Esophagus mucosa (tissue), 1 donor: ENCODE data around the gene KIF9. TPM values are rescaled to one million over a fixed set of nuclear protein-coding genes. Genes with fewer than 3 reads are reported as not detected.
"Not testable (repeated sequence)": the region's sequence is repeated elsewhere in the genome, so short reads cannot be mapped to it uniquely, and the experiment has no call there.

Source experiments
- ATAC-seq: fragments of 200-7000 bp; cut with Tn5 transposase; one replicate; pipeline ENCODE4 v1.9.1; 2020
- total RNA-seq: library from RNA; stranded (reverse); gene quantifications from one replicate; pipeline ENCODE4 v1.2.4, GENCODE V29; 2023
- donor health status: DM: yes; HTN: yes; CAD: no.

Gene KIF9
- total RNA-seq, 1 donor from 2014 or later: 4.4 TPM

DNA sequence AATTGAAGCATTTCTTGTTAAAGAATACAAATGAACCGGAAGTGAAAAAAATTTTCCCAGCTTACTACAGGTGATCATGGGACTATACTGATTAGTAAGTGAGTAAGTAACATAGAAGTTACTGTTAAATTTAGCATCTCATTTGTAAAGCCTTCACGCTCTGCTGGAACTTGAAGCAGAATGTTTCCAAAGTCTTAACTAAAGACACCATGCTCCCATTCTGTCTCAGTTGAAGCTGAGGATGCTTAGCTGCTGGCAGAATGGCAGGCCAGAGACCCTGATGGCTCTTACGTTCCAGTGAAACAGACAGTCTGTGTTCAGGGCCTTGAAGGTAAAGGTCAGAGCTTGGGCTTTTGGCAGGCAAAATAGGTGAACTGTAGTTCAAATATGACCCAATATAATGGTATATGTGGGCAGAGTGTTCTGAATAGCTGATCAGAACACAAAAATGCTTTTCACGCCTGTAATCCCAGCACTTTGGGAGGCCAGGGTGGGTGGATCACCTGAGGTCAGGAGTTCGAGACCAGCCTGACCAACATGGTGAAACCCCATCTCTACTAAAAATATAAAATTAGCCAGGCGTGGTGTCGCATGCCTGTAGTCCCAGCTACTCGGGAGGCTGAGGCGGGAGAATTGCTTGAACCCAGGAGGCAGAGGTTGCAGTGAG is 9.3 kb upstream of the KIF9 start:
- ATAC-seq: not testable (repeated sequence)

DNA sequence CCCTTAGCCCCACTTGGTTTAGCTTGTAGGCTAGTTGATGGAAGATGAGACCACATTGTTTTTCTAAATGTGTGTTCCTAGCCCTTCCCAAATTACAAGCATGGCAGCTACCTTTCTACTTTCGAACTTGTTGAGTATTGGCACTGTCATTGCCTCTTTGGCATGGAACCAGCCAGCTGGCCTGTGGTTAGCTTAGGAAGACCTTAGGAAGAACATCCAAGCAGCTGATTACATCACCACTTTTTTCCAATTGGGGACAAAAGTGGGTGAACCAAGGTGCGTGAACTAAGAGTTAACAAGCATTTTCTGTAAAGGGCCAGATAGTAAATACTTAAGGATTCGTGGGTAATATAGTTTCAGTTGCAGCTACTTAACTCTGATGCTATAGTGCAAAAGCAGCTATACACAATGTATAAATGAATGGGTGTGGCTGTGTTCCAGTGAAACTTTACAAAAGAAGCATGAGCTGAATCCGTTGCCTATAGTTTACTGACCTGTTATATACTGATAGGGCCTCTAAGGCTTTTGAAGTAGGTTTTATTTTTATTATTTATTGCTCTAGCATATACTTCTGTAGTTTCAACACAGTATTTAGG is 8.7 kb upstream of the KIF9 start:
- ATAC-seq: no peak

DNA sequence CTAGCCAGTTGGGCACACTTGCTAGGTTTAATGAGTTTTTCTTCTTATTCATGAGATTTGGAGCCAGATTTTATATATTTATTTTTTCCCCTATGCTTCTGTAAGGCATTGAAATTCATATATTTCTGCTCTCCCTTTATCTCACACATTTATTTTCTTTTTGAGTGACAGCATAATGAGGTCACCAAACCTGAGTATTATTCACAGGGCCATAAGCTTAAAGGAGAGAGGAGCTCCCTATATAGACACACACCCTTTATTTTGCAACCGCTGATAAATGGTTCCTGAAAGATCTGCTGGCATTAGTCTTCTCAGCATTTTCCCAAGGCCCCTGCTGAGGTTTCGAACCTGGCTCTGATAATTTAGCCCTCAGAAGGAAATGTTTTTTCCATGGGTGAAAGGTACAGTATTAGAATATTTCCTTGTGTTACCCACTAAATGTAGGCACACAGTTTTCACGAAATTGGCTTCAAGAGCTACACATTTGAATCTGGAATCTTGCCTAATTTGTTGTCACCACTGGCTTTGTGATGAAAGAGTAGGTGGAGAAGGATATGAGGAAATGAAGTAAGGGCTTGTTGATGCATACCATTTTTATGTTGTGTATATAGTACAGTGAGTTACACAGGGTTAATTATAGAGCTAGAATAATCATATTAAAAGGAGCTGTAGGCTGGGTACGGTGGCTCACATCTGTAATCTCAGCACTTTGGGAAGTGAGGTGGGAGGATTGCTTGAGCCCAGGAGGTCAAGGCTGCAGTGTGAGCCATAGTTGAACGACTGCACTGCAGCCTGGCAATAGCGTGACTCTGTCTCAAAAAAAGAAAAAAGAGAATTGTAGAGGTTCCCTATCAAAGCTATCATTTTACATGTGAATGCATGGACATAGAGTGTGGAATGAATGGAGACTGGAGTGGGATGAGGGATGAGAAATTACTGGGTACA is 6.6 kb upstream of the KIF9 start:
- peak; percentile 79 for ATAC-seq

DNA sequence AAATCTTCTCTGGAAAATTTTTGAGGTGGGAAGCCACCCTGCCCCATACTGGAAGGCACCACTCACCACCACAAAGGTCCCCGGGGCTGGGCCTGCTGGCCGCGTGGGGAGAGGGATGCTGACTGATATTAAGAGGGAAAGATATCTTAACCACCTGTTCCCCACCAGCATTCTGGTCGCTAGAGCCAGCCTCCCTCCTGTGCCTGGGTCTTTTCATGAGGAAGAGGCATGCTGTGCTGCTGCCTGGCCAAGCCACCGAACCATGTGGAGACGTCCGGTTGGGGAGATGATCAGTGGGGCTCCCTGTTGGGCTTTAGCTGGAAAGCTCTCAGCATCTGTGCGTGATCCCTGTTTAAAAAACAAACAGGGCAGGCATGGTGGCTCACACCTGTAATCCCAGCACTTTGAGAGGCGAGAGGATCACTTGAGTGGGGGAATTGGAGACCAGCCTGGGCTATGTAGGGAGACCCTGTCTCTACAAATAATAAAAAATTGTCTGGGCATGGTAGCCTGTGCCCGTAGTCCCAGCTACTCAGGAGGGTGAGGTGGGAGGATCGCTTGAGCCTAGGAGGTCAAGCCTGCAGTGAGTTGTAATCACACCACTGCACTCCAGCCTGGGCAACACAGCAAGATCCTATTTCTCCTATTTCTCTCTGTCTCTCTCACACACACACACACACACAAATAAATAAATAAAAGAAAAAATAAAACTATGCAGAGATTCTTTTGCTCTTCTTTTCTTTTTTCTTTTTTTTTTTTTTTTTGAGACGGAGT is 1.2 kb upstream of the KIF9 start:
- no peak for ATAC-seq

DNA sequence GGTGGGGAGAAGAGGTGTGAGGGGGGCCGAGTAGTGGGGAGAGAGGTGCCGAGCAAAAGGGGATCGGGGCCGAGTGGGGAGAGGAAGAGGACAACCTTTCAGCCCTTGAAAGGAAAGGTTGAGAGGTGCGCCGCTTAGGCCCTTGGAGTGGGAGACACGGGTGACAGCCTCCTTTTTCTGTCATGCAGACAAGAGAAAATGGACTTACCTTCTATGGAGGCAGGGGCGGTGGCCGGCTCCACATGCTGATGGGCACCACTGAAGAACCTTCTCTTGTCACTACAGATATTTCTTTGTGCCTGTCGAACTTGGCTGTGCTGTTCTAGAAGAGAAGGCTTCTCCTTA is 566 bp upstream of the KIF9 start:
- ATAC-seq: peak; percentile 12

DNA sequence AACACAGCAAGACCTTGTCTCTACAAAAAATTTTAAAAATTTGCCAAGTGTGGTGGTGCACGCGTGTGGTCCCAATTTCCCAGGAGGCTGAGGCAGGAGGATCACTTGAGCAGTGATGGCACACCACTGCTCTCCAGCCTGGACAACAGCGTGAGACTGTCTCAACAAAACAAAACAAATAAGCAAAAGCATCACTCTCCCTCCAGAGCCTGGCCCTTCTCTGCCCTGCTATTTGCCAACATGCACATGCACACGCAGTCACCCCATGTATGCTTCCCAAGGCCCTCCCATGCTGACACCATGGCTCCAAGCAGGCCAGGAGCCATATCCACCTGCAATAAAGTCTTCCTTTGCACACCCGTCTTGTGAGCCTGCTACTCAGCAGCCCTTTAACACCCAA is 2.1 kb downstream of the KIF9 start:
- no peak for ATAC-seq

DNA sequence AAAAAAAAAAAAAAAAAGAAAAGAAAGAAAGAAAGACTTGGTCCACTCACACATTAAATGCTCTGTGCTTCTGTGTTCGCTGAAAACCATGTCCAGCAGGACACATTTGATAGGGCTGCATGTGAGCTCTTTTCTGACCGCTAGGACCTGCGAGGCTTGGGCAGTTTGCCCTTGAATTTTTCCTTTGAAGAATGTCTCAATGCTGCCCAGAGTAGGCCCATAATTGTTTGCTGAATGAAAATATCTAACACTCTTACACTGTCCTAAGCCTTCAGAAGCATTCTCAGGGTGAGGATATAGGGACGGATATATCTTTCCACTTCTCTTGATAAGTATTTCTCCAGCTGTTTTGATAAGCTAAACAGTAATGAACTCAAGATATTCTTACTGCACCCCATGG is 6.0 kb downstream of the KIF9 start:
- ATAC-seq: no peak

DNA sequence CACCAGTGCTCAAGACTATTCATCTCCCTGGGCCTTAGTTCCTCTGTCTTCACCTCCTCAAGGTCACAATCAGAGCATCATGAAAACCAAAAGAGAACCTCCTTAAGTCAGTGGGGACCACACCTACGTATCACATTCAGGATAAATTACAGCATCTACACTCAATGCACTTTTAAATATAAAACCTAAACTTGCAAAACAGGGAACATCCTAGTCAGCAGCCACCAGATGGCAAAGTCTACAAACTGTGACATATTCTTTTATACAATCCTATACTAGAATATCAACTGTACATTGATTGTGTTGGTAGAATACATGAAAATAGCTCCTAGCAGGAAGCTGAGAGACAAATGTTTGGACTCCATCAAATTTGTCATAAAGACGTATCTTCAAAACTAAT is 7.9 kb downstream of the KIF9 start:
- ATAC-seq: no peak

DNA sequence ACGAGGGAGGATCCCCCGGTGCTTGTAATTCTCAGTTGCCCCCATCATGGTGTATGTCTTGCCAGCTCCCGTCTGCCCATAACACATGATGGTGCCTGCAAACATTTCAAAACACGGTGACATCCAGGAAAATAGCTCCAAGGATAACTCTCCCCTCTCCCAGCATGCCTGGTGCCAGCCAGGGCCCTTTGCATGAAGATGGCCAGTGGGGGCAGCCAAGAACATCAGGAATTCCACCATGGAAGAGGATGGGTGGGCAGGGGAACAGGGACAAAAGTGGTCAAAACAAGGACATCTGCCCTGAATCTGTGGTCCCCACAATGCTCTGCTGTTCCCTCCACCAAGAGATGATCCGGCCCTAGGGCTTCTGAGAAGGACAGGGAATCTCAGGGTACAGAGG is 9.0 kb downstream of the KIF9 start:
- no peak for ATAC-seq

DNA sequence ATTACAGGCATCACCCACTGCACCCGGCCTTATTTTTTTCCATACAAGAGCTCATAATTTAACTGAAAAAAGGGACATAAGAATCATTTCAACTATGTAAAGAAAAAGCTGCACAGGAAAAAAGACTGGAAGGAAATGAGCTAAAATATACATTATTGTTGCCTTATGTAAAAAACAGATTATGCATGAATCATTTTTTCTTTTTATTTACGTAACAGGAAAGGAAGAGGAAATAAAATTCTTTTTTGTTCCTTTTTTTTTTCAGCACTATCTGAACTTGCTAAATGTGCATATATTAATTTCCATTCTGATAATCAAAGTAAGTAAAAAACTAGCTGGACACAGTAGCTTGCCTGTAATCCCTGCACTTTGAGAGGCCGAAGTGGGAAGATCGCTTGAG is 12.1 kb downstream of the KIF9 start:
- no peak for ATAC-seq

DNA sequence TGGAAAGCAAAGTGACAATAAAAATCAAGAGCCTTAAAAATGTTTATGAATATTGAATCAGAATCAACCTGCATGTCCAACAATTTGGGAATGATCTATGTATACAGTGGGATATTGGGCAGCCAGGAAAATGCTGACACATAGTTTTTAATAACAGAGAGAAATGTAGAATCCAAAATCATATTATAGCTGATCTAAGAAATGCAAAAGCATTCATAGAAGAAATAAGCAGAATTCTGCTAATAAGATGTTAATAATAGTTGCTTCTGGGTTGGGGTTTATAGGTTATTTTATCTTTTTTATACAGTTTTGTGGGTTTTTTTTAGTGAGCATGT is 15.1 kb downstream of the KIF9 start:
- no peak for ATAC-seq

DNA sequence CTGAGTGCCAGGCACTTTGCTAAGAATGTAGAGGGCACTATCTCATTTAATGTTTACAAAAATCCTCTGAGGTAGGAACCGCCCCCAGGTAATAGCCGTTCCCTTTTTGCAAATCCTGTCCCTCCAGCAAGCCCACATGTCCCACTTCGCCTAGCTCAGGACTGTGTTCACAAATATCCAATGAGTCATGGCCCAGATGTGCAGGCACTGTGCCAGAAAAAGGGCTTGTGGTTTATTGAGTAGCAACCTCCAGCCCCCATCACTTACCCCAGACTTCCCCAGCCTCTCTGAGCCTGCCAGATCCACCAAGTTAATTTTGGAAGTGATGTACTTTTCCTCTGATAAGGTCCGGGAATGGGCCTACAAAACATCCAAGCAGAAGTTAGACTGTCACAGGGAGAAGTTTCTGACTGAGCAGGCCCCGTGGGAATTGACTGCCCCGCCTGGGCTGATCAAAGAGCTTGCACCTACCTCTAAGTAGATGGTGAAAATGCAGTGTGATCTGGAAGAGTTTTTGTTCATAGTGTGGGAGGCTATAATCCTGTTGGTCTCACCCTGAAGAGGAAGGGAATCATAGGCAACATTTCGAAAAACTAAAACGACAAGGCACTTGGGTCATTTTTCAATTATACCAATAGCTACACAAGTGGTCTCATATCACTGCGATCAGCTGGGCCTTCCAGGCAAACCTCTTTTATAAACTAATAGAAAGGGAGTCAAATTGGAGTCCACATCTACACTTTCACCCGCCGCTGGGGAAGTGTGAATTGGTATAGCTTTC is 15.7 kb downstream of the KIF9 start:
- peak; percentile 61 for ATAC-seq

DNA sequence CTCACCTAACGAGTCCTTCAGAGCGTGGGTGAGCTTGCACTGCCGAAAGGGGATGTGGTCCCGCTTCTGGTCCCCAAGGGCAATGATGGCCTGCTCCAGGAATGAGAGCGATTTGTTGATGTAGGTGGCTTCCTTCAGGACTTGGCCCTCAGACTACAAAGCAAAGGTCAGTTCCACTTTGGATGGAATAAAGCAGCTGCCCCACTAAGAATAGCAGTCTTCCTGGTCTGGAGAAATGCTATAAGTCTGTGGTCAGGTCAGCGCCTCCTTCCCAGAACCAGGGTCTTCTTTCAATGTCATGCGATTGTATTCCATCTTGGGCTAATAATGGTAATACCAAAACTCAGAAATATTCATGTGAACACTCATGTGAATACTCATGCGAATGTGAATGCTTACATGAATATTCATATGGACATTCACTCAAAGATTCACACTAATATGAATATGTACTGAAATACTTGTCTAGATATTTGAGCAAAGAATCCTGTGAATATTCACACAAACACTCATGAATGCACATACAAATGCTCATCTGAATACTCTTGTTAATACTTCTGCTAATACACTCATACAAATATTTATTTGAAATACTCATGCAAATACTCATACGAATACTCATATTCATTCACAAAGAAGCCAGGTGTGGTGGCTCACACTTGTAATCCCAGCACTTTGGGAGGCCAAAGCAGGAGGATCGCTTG is 16.7 kb downstream of the KIF9 start:
- ATAC-seq: no peak

DNA sequence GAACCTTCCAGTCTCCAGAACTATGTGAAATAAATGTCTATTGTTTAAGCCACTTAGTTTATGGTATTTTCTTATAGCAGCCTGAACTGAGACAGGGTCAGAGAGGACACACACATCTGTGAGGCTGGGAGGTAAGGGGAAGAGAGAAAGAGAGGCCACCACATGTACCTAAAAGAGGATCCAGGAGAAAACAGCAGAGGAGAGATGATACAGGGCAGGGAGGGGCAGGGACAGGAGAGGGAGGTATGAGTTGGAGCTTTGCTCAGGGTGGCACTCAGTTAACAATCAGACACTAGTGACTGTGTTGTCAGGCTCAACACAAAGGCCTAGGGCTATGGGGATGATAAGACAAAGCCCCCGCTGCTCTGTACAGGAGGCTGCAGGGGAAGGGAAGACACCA is 17.6 kb downstream of the KIF9 start:
- no peak for ATAC-seq

DNA sequence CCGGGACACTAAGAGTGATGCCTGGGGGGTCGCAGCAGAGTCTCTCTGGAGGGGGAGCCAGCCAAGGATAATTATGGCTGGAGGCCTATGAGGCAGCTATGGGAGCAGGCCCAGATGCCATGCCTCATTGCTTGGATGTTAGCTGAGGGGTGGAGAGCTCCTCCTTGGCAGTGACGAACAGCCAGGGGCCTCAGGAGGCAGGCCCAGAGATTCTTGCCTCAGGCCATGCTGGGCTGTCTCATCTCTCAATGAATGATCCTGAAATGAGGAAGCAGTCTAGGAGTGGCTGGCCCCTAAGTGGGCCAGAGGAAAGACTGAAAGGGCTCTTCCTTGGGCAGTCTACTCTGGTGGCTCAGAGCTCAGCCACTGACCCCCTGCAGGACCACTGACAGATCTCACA is 21.3 kb downstream of the KIF9 start:
- no peak for ATAC-seq

DNA sequence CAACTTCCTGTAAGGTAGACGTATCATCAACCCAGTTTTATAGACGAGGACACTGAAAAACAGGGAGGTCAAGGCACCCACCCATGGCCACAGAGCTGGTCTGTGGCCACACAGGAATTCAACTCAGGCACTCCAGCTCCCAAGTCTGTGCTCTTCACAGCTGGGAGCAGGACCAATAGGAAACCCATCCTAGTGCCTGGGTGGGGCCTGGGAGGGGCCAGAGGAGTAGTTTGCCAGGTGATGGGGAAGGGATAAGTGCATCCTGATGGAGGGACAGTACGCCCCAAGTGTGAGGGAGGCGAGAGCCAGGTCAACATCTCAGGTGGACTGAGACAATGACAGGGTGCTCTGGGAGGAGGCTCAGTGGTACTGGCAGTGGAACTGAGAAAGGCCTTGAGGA is 22.0 kb downstream of the KIF9 start:
- no peak for ATAC-seq

DNA sequence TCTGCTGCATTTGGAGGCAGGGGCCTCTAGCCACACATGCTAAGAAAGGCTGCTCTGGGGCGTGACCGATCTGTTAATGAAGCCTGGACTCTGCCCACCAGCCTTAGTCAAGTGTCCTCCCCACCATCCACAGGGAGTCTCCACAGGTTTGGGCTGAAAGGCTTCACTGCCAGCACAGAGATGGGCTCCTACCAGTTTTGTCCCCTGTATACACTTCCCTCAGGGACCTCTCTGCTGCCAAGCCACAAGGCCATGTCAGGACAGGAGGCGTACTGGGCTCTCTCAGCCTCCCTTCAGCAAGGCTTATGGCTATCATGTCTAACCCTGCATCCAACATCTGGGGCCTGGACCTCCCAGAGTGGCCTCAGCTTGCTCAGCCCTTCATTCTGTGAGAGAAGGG is 23.5 kb downstream of the KIF9 start:
- ATAC-seq: no peak

DNA sequence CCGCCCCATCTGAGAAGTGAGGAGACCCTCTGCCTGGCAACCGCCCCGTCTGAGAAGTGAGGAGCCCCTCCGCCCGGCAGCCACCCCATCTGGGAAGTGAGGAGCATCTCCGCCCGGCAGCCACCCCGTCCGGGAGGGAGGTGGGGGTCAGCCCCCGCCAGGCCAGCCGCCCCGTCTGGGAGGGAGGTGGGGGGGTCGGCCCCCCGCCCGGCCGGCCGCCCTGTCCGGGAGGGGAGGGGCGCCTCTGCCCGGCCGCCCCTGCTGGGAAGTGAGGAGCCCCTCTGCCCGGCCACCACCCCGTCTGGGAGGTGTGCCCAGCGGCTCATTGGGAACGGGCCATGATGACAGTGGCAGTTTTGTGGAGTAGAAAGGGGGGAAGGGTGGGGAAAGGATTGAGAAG is 26.3 kb downstream of the KIF9 start:
- ATAC-seq: not testable (repeated sequence)

DNA sequence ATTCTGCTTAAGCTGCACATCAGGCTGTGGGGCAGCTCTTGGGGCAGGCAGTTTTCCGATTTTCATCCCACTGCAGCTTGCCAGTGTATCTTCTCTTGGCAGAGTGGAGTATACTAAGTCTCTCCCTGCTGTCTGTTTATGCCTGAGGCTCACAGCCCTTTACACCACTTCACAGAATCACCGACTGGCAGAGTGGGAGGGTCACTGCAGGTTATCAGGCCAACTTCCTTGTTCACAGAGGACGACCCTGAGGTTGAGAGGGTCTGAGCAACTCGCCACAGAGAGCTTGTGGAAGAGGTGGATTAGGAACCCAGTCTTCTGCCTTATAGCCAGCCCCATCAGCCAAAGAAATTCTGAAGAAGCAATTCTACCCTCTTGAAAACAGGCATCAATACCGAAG is 30.9 kb downstream of the KIF9 start:
- no peak for ATAC-seq

DNA sequence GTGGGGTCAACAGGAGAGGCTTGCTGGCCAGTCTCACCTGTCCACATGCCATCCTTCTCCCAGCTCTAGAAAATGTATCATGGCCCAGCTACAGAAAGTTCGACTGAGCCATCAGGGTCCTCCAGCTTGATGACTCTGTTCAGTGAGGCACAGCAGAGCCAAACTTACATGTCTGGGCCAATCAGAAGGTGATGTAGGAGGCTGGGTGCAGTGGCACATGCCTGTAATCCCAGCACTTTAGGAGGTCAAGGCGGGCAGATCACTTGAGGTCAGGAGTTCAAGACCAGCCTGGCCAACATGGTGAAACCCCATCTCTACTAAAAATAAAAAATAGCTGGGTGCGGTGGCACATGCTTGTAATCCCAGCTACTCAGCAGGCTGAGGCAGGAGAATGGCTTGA is 31.5 kb downstream of the KIF9 start:
- ATAC-seq: not testable (repeated sequence)

DNA sequence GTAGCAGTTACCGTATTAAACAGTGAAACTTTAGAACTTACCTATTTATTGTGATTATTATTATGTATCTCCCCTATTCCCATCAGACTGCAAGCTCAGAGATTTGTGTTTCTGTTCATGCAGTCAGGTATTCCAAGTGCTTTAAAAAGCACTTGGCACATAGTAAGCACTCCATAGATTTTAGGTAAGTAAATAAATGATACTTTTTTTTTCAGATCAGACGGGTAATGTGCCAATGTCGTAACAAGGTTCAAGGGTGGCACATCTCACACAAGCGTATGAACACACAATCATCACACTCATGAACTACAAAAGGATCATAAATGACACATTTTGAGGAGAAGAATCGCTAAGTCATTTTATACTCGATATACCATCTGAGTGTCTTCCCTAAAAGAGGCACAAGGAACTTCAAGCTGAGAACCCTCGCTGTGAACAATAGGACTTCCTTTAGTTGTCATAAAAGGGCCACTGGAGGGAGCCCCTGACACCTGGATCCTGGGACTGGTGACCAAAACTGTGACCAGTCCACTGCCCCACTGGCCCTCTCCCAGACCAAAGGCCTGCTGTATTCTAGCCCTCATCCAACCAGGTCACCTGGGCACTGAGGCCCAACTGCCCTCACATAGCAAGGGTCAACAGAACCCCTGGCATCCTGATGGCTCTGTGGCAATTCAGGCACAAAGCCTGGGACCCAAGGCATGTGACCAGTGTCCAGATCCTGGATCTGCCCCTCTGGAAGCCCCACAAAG is 32.1 kb downstream of the KIF9 start:
- ATAC-seq: peak; percentile 37
